Stimulated activated CD4-positive, alpha-beta T cell treated with anti-CD3 and anti-CD28 coated beads, TNF-alpha, amount 100 ng/mL, for 4 hours (primary cell): ENCODE measurements around the gene KIAA0513.

Experiments
- DNase-seq, 3 experiments: peaks; one replicate each; pipeline ENCODE4 v3.0.0-alpha.2; 2020; ENCODE audit warnings: low read depth in 3 of 3

The KIAA0513 gene

DNA sequence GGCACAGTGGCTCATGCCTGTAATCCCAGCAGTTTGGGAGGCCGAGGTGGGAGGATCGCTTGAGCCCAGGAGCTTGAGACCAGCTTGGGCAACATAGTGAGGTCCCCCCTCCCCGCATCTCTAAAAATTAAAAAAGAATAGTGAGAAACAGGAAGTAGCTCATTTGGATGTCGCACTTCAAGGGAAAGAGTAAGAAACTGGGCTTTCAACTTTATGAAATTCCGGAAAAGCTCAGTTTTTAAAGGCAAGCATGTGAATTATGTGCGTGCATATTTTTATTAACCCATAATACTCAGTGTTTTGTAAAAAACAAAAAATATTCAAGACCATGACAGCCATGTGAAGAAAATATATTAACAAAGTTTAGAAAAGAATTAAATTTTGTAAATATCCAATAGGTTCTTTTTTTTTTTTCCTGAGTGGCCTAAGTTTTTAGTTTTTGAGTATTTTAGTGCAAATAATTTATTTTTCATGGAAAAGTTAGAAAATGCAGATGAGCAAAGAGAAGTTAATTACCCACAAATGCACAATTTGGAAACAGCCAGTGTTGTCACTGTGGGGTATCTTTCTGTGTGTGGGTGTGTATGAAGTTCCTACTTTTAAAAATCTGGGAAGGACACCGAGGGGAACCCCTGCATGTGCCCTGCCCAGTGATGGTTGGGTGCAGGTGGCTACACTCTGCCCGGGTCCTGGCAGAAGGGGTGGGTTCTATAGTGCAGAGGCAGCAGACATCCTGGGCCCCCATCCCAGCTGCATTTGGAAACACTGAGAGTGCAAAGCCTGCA is 44.7 kb downstream of the KIAA0513 start:
- DNase-seq: no peak

DNA sequence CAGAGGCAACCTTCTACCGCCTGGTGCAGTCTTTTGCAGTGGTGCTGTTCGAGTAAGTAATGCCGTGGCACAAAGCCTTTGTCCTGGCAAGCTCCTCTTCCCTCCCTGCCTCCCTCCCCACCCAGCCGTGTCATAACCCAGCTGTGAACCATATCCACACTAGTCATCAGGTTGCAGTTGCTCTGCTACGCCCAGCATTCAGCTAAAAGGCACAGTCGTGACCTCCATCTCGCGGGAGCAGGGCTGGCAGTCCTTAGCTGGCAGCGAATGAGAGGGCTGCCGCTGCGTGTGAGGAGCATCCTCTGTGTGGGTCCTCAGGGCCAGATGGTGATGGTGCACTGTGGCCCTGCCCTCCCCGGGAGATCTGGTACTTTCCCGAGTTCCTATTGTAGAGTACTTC is 45.4 kb downstream of the KIAA0513 start:
- DNase-seq: no peak

DNA sequence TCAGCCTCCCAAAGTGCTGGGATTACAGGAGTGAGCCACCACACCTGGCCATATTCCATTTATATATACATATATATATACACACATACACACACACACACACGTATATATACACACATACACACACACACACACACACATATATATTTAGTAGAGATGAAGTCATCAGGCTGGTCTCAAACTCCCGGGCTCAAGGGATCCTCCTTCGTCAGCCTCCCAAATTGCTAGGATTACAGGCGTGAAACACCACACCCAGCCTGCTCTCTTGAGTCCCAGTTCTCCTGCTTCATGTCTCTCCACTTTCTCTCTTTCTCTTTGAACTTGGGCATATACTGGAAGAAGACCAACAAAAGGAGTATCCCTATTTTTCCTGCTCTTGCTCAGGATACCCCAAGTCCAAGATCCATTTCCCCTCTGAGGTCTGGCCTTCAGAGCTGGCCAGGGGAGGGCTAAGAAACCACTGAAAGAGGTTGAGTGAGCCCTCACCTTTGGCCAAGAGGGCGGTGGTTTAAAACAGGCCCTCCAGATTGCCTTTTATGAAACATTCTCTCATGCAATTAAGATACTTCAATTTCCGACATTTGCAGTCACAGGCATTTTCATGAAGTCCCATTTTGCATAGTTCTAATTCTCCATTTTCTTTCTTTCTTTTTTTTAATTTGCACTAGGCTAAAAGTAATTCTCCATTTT is 46.8 kb downstream of the KIAA0513 start:
- DNase-seq: no peak

DNA sequence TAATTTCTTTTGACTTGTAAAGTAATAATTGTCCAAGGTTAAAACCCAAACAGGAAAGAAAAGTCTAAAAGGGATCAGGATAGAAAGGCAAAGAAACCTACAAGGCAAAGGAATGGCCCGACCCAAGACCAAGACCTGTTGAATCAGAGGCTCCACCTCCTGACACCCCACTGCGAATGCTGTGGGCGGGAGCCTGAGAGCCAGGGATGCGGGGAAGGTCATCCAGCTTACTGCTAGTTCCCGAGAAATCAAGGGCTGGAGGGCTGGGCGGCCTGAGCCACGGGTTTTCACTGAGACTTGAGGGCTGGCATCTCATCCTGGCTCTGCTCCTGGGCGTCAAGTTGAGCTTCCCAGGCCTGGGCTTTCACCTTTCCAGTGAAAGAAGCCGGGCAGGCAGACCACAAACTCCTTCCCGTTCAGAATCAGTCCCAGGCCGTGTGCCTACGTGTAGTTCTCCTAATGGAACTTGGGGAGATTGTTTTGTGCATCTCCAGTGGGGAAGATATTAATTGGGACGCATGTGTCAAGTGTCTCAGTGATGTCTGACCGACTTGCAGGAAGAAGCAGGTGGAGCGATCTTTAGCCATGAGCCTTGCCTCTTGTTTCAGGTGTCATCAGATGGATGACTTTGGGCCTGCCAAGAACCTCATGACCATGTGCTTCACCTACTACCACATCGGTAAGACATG is 47.8 kb downstream of the KIAA0513 start:
- DNase-seq: no peak

DNA sequence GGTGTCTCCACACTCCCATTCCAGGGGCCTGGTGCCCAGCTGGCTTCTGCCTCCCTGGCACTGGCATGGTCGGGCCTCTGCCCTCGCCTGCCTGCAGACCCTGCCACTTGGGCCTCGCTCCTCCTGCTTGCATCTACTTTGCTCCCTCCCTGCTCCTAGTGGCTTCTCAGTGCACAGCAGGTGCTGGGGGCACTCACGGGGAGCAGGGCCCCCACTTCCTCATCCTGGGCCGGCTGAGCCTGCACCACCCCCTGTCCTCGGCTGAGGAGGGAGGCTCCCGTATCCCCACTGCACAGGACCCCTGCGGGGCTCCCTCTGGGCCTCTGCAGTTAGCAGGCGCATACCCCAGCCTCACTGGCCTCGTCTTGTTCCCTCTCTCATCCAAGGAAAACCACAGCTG is 49.4 kb downstream of the KIAA0513 start:
- DNase-seq: no peak

DNA sequence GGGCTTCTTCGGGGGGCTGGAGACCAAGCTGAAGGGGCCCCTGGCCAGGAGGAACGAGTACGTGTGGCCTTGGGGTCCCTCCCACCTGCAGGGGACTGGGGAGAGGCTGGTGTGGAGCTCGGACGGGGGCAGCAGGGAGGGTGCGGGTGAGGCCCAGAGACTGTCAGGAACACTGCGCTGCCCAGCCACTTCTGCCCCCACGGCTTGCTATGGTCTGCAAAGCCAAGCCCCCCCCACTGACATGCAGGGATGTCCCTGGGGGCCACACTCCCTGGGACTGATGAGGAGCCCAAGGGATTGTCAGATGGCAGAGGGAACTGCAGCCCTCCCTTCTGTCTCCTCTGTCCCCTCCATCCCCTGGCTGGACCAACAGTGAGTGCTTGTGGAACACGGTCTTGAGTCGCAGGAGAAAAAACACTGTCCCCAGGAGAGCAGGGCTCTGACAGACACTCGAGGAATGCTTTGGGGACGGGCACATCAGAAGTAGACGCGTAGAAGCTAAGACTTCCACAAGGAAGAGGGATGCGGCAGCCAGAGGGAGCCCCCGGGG is 50.1 kb downstream of the KIAA0513 start:
- DNase-seq: no peak

- no peak for DNase-seq
Measured at GRCh38 chr16:85078226-85078625, 50.6 kb downstream of the KIAA0513 start.

GRCh38 chr16:85078952-85079351 is 51.4 kb downstream of the KIAA0513 start:
- DNase-seq: no peak

- no peak for DNase-seq
Measured at GRCh38 chr16:85079785-85080570, 52.4 kb downstream of the KIAA0513 start.

DNA sequence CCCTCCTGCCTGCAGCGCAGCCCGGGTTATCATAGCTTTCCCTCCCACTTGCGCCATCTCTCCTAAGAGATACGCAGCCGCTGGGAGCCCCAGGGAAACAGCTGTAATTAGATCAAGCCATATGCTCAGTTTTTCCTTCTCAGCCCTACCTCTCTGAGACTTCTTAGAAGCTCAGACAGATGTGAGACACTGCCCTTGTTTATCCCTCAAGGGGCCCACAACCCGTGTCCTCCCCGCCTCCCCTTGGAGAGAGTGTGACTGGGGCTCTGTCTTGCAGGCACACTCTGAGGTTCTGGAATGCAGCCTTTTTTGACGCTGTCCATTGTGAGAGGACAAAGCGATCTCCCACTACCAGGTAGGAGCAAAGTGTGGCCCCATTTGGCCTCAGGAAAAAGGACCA is 53.4 kb downstream of the KIAA0513 start:
- no peak for DNase-seq

- DNase-seq: no peak
Measured at GRCh38 chr16:85081765-85082164, 54.2 kb downstream of the KIAA0513 start.

DNA sequence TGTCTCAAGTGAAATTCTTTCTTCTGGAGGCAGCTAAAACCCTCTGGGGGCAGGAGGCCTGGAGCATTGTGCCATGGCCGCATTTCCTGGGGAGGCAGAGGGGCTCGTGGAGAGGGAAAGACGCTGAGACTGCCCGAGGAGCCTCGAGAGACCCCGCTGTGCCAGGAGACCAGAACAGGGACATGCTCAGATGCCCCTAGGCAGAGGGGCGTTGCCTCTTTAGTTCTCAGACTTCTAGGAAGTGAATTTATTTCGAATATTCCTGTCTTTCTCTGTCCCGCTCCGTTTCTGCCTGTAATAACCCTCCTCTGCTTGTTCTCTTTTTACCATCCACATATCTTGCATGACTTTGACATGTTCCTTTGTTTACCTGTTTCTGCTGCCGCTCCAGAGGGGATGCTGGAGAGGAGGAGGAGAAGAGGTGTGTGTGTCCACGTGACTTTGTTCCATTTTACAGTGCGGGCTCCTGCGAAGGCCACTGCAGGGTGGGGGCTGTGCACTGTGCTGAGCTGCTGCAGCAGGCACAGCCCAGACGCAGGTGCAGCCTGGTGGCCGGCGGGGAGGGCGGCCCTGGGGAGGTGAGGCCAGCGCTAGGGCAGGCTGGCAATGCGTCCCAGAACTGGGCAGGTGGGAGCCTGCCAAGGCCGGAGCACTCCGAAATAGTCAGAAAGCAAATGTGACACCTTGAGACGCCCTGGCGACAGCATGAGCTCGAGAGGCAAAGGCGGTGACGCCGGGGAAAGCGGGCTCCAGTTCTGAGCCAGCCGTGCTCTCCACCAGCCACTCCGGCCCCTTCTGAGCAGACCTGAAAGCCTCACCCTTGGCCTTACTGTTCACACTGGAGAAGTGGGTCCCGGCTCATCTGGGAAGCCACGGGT is 54.8 kb downstream of the KIAA0513 start:
- DNase-seq: no peak

DNA sequence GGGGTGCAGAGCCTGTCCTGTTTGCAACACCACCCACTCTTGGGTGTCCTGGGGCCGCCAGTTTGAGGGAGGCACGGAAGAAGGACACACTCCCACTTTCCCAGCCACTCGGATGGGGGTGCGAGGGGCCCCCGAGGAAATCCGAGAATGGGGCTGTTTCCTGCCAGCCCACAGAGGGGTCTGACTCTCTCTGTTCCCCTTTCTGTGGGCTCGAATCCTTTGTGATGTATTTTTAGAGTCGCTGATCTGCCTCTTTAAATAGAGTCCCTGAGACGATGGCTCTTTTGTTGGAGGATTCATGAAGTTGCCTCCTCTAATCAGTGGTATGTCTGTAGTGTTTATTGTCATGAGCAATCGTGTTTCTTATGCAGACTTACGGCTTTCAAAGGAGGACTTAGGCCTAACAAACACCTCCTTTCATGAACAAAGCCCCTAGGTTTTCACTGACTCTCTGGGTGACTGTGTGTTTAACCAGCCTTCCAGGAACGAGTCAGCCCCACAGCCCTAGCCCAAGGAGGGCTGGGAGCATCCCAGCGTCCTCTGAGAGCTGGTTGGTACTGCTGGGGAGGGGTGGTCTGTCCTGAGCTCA is 55.5 kb downstream of the KIAA0513 start:
- no peak for DNase-seq

GRCh38 chr16:85084841-85085510 is 57.4 kb downstream of the KIAA0513 start:
- DNase-seq: no peak

DNA sequence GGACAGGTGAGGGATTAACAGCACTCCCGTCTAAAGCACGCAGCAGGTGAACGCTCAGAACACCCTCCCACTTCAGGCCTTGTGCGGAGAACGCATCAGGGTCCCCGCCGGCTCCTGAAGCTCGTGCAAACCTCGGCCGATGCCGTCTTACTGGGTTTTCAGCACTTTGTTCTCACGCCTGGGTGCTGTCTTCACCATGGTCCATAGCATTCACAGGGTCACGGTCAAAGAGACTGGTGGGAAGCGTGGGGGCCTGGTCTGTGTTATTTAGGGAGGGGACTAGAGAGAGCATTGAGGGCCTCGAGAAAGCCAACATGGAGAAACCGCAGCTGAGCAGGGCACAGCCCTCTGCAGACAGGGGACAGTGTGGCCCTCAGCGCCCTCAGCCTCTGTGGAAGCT is 58.1 kb downstream of the KIAA0513 start:
- DNase-seq: no peak

- DNase-seq: peak; percentile 57 to 66 (median 58)
Measured at GRCh38 chr16:85086347-85087291, 59.0 kb downstream of the KIAA0513 start.

- DNase-seq: no peak
Measured at GRCh38 chr16:85087899-85088569, 60.4 kb downstream of the KIAA0513 start.
